Glomerular endothelial cell (primary cell): Measurements from ENCODE around the gene MAPK11. TPM values are rescaled to one million over a fixed set of nuclear protein-coding genes. Genes with fewer than 3 reads are reported as not detected.

Experiments
- DNase-seq: peaks from one replicate; pipeline ENCODE4 v3.0.0-alpha.2; 2011; ENCODE audit warnings: low read depth, low spot score; ENCODE audit errors: extremely low read depth
- total RNA-seq: library from RNA; depleted of rRNA; stranded (reverse); fragments of >200 nt; gene quantifications from 2 replicates; pipeline ENCODE4 v1.2.3, GENCODE V29; 2015

MAPK11 gene
- total RNA-seq, 1 donor from 2014 or later: 39.3 TPM

DNA sequence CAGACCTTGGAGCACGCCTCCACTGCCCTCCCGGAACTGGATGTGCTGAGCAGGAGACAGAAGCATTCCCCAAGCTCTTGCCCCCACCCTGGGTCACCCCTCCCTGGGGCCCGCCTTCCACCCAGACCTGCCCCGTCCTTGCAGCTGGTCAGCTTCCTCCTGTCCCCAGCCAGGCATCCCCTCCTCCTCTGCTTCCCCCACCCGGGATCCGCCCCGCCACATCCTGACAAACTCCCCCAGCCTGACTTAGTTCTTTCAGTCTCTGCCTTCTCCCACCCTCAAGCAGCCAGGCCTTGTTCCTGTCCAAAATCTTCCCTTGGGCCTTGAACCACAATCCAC is 38.4 kb upstream of the MAPK11 start:
- DNase-seq: no peak

DNA sequence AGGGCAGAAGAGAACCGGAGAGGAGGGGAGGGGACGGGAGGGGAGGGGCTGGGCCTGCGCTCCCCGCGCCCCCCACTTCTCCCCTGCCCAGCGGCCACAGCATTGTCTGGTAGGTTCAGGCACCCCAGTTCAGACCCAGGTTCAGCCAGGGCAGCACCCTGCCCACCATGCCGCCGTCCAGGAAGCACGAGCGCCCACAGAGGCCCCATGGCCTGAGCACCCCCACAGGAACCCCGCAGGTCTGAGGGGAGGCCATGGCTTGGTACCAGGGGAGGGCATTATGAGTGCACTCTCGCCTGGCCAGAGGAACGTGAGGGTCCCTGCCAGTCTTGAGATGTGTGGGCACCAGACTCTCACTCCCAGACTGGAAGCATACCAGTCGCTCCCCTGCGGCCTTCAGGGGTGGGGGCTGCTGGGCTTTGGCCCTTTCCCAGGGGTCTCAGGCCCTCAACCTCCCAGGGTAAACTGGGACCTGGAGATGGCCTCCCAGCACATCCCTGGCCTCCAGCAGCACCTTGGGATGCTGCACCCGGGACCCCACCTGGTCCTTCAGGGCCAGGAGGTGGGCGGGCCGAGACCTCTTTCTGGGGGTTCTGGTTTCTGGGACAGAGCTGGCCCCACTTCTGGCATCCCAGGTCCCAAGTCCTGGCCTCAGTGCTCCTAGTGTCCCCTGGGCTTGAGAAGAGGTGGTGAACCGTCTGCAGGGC is 37.9 kb upstream of the MAPK11 start:
- DNase-seq: no peak

DNA sequence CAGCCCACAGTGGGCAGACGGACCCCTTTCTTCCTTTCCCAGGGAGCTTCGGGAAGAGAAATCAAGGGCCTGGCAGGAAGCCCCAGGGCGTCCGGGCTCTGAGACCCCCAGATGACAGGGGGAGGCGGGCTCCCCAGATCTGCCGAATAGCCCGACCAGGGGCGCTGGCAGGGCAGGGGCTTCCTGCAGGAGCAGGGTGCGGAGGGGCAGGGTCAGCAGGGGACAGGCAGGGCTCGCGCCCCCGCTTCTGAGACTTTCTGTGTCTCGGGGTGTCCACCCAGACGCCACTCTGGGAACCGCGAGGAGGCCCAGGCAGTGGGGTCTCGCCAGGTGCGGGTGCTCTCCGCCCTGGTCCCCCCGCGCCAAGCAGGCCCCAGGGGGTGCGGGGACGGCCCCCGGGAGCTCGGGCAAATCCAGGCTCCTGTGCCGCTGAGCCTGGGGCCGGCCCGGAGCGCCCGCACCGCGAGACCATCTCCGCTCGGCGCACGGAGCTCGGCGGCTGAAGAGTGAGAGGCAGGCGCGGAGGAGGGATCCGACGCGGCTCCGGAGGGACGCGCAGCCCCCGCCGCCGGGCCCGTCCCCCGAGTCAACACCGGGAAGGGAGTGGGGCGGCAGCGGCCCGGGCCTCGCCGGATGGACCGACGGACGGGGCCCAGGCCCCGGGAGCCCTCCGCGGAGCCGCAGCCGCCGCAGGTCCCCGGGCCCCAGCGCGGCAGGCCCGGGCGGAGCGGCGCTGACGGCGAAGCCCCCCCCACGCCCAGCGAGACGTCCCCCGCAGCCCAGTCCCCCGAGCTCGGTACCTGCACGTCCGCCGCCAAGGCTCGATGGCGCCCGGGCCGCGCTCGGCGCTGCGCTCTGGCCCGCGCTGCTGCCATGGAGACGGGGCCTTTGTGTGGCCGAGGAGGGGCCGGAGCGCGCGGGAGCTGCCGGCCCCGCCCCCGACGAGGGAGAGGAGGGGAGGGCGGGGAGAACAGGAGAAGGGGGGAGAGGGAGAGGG is 36.9 kb upstream of the MAPK11 start, which contains the start of gene PLXNB2:
Gene PLXNB2 (minus strand): TSS at position 894 of the 997 bp plus-strand sequence. CDS start 17,062 bp downstream, outside the sequence.
- no peak for DNase-seq

DNA sequence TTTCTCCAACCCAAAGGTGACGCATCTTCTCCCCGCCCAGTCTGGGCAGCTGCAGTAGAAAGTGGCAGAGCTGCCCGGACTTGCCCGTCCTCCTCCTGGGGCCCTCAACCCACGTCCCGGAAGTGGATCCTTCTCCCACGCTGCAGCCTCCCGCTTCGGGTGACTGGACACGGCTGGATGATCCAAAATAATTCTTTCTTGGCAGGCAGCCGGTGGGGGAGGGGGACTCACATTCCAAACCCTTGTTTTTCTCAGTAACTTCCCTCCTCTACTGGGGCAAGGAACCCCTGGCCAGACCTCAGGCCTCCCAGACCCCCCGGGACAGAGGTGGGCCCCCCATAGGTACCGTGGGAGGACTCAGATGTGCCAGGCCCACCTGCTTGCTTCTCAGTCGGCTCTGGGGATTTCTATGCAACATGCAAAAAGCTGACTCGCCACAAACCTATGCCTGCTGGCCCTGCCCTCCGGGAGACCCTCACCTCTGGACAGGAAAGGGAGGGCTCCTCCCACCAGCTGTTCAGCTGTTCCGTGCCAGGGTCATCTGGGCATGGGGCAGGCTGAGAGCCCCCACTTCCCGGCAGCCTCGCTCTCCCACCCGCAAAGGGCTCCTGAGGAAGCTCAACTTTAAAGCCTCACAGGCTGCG is 35.9 kb upstream of the MAPK11 start:
- peak; percentile 48 for DNase-seq

DNA sequence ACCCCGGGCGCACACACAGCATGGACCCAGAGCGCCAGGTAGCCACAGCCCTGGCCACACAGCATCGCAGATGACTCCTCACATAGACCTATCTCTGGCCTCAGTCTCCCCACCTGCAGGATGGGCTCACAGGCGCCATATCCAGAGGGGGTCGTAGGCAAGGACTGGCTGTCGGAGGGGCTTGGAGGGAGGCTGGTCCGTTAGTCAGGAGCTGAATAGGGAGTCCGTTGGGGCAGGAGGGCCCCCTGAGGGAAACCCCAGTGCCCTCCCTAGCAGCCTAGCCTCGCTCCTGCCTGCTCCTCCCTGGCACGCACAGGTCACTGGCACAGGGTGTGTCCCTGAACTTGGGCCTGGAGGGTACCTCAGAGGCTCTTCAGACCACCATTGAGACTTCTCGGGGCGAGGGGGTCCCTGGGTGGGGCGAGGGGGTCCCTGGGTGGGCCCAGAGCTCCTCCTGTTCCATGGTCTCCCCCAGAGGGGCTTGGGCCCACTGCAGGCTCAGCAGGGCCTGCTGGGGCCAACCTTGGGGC is 35.3 kb upstream of the MAPK11 start:
- no peak for DNase-seq

DNA sequence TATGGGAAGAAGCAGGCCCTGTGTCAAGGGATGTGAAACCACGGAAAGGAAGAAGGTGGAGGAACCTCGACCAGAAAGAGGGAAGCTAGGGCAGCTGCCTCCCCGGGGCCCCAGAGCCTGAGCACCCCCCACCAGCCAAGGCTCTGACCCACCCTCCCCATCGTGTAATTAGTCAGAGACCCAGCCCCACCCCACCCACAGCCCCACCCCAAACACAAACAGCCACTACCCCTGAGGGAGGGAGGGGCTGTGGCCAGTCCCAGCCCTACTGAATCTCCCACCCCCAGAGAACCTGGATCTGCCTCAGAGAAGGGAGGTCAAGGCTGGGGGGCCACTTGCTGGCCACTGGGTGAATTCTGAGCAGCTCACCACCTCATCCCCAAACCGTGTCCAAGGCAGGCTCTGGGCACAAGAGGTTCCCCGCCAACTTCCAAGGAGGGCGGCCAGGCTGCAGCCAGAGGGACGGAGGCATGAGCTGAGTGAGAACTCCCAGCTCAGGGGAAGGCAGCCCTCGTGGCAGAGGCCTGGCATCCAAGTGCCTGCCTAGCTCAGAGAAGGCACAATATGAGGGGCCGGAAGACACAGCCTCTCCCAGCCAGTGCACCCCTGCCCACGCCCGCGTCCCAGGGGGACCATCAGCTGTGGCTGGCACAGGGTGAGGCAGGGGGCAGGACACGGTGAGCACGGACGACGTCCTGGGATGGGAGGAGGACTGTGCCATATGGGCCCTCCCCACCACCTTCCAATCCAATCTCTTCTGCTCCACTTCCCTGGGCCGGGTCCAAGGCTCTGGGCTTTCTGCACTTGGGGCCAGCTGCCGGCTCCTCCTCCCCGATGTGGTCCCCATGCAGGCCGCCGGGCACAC is 34.6 kb upstream of the MAPK11 start:
- no peak for DNase-seq

DNA sequence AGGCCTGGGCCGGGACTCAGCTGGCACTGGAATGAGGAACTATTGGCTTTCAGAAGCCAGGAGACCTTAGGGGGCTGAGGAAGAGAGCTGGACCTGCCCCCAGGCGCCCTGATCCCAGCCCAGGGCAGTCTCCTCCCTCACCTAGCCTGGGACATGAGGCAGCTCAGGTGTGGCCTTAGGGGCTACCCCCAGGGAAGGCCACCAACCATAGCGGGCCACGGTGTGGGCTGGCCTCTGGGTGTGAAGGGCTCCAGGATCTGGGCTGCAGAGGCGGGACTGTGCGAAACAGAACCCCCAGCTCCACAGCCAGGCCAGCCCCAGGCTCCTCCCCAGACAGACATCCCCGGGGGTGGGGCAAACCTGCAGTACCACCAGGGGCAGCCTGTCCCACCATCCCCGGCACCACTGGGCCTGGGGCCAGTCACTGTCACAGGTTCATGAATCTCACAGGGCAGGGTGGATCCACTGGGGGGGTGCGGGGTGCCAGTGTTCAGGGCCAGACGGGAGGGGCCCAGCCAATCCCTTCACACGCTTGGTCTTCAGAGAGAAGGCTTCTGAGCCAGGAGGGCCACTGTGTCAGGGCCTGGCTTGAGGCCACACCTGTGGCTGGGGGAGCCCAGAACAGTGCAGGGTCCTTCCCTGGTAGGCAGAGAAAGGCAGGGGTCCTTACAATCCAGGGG is 33.8 kb upstream of the MAPK11 start:
- no peak for DNase-seq

DNA sequence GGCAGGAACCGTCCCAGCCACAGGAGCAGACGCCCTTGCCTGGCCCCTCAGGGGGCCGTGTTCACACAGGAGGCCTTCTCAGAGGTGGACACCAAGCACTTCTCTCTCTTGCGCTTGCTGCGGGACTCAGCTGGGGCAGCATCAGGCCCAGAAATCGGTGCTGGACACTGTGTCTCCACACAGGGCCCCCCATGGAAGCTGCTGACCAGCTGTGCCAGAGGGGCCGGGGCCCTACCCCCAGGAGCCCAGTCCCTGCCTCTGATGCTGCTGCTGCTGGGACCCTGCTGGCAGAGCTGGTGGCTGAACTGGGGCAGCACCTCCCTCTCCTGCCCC is 33.3 kb upstream of the MAPK11 start:
- DNase-seq: no peak

DNA sequence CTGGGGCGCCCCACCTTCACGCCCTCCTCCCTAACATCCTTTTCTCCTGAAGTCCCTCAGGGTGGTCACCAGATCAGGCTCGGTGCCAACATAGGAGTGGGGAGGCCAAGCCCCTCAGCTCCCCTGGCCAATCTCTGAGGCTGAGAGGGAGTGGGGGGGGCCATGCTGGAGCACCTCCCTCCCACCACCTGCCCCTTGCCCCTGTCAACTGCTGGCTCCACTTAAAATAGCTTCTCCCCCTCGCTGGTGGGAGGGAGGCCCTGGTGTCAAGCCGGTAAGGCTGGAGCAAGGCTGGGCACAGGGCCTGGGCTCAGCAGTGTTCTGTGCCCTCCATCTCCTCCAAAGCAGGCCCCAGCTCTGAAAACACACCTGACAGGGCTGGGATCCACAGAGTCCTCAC is 32.4 kb upstream of the MAPK11 start:
- no peak for DNase-seq

DNA sequence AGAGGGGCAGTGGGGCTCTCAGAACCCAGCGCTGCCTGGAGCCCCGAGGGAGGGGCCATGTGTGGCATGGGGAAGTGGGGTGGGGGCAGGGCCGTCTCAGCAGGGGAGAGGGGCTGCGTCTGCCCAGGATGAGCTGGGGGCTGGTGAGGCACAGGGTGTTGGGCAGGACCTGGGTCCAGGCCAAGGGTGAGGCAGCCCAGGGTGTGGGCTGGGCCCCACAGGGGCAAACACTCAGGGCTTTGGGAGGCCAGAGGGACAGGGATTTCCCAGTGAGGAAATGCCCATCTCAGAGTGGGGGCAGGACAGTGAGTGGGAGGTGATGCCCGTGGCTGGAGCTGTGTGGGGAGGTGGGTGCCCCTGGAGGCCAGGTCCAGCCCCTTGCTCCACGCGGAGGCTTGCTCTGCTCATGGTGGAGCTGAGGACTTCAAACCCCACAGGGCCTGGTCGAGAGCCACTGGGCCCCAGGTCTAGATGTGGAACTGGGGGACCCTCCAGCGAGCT is 31.9 kb upstream of the MAPK11 start:
- DNase-seq: no peak

DNA sequence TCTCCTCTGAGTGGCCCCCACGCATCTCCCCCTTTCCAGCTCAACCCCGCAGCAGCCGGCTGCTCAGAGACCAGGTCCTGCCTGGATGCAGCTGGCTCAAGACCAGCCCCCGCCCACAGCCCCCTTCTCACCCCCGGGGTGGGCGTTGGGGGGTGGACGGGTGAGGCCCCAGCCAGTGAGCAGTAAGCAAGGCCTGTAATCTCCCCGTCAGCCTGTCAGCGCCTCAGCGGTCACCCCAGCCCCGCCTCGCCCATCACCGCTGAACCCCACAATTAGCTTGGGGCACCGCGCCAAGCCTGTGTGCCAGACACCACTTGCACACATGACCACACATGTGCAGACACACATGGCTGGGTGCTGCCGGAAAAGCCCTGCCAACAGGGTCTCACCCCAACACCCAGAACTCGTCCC is 31.4 kb upstream of the MAPK11 start:
- DNase-seq: no peak

DNA sequence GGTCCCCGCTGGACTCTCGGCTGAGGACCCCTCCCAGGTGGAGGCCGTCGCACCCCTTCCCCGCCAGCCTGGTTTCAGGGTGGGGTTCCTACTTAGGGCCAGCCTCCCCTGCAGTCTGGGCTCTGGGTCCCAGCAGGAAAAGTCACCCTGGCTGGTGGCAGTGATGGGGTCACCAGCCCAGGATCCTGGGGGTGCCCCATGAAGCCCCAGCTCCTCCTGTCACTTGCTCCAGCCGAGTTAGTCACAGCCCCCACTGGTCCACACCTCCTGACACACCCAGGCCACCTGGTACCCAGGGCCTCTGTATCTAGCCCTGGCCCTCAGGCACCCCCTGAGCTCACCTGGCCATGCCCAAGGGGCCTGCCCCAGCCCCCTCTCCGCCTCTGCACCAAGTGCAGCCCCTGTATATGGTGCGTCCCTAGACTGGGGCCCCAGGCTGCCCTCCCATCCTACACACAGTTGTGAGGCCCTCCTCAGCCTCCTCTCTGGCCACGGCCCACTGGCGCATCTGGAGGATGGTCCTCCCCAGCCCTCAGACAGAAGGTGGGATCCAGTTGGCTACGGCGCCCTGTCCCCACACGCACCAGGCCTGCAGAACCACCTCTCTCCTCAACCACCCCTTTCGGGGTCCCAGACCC is 30.6 kb upstream of the MAPK11 start:
- DNase-seq: no peak

DNA sequence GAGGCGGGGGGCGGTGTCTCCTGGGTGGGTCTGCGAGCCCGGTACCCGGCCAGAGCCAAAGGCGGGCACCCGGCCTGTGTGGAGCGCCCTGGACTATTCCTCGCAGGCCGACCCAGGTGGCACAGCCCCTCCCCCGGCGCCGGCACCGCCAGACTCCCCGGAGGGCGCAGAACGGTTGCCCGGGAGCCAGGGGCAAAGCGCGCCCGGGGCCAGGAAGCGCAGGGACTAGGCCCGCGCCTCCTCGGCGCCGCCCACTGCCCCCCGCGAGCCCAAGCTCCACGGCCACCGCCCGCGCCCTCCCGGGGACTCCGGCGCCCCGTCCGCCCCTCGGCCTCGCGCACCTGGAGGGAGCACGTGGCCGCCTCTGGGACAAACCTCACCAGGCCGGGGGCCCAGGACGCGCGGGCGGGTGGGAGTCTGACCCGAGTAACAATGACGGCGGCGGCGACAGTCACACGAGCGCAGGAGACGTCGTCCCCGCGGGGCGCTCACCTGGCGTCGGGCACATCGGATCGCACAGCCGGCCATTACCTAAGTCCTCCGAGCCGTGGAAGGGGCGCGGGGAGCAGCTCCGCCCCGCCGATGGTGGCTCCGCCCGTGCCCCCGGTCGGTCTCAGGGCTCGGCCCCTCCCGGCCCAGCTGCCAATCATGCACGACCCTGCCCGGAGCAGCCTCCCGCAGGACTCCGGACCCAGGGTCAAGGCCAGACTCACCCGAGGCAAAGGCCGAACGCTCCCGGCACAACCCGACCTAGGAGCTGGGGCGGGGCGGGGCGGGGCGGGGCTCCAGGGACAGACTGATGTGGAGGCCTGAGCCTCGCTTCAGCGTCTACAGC is 29.8 kb upstream of the MAPK11 start:
- no peak for DNase-seq

DNA sequence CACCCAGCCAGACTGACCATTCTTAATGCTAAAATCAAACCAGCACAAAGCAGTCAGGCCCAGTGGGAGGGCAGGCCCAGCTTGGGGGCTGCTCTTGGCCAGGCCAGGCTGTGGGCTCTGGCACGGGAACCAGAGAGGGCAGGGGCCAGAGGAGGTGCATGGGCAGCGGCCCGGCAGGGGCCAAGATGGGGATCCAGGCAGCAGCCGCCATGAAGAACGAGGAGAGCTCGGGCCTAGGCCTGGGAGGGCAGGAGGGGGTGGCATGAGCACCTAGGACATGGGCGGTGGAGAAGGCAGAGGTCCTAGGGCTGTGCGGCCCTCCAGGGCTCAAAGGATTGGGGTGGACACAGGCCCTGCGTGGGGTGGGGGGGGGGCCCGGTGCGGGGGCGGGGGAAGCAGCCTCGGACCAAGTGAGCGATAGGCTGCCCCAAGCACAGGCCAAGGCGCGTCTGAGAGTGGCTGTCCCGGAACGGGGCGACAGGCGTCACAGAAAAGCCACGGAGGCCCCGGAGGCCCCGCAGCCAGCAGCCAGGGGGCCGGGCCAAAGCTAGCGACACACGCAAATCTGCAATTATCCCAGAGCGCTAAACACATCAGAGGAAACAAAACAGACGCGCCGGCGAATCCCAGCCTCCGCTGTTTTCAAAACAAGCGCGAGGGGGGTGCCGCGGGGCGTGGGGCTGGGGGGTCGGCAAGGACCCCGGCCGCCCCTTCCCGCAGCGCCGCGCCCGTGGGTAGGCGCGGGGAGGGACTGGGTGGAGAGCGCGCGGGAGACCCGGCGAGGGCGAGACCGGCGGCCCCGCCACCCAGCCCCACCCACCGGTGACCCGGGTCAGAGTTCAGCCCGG is 29.0 kb upstream of the MAPK11 start:
- no peak for DNase-seq

DNA sequence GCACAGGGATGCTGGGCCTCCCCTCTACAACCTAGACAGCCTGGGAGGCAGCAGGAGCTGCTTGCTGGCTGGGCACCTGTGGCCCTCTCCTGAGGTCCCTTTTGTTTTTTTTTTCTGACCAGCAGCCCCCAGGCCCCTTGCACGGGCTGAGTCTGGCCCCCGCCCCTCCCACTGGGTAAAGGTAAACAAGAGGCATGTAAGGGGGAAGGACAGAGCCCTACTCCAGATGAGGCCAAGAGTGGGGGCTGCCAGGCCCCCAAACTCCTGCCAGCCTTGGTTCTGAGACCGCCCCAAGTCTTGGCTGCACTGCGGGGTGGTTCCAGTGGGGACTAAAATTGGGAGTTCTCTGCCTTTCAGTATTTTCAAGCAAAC is 28.1 kb upstream of the MAPK11 start:
- DNase-seq: no peak

DNA sequence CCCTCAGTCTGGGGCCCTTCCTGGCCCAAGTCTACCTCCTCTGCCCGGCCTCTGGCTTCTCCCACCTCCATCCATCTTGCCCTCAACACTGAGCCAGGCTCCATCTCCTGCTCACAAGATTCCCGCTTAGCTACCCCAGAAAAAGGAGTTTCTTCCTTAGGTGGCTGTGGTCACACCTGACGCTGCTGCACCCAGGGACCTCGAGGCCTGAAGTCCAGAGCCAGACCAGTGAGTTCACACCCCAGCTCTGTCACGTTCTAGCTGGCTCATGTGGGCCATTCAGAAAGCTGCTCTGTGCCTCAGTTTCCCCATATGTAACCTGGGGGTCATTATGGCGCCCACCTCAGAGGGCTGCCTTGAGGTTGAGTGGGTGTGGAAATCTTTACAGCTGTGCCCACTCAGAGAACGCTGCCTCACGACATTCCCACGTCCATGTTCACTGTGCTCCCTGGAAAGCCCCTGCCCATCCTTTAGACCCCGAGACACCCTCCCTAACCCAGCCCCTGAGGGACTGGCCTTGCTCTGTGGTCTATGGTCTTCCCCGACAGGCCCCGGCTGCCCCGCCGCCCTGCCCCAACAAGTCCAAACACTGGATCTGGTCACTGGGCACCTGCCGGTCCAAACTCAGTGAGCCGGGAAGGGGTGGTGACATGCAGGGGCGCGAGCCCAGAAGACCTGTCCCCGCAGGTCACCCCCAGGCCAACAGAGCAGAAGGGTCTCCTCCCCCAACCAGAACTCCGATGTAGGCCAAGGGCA is 27.5 kb upstream of the MAPK11 start:
- DNase-seq: no peak
